Measurements from ENCODE around the gene ZFHX3. TPM values are rescaled to one million over a fixed set of nuclear protein-coding genes. Genes with fewer than 3 reads are reported as not detected.

Gene ZFHX3
- total and polyA plus RNA-seq, 2 of the 8 experiments (the other 6 are each of a cell fraction or from before 2014, with no cell fraction given), result 0.08 to 0.99 TPM

GRCh38 chr16:73076324-73076810 lies 28.4 kb upstream of the ZFHX3 start:
- H3K23me2 ChIP-seq (ENCODE audit: low read depth, low read length), result no peaks in the 10 kb centered on the region
- H2BK20ac ChIP-seq (ENCODE audit: low read length), result no peak overlapping the region
- H3K27ac ChIP-seq (ENCODE audit: low read depth, low read length), result no peak overlapping the region
- FAIRE-seq (no peak), DNase-seq (ENCODE audit: low read depth in 1 of 2, low spot score in 2 of 2) (no peak)
- H2BK12ac ChIP-seq (ENCODE audit: low read depth, low read length), result no peak overlapping the region
- ChIA-PET CTCF (ENCODE audit: partially characterized antibody) (interaction anchor here (1.1 kb wide), 1 partner anchor 81 kb away, joined by 4 read pairs; no protein-coding TSS in a partner anchor), POLR2A (ENCODE audit: partially characterized antibody) (no interaction called here)
- no peak overlapping the region for H4K8ac ChIP-seq (ENCODE audit: extremely low read depth, insufficient read depth, low read length)
- no peaks in the 10 kb centered on the region for H3K79me1 ChIP-seq (ENCODE audit: low read depth, low read length)
- no peak overlapping the region for H3K4me2 ChIP-seq (ENCODE audit: insufficient read depth in 1 of 2, low read depth in 2 of 2, low read length in 2 of 2)
- H3K27me3 ChIP-seq (replicated peaks in 1 of 4; ENCODE audit: control insufficient read depth in 3 of 4, extremely low read depth in 1 of 4, insufficient read depth in 3 of 4, low read length in 3 of 4), result peaks cover 0 to 15% (median 8%) of the 10 kb centered on the region in 4 experiments; a peak in 5 of 7 replicates
- TF ChIP-seq CREB1 (IDR thresholded peaks at IDR 0.05), result no peak
- H3K4me3 ChIP-seq (ENCODE audit: extremely low read depth in 1 of 4, insufficient read depth in 2 of 4, low read depth in 3 of 4, low read length in 4 of 4), result no peak overlapping the region
- no peak overlapping the region for H3K14ac ChIP-seq (ENCODE audit: insufficient read length)
- no peak overlapping the region for H2AK5ac ChIP-seq (ENCODE audit: low read depth, low read length)
- H3K9ac ChIP-seq (replicated peaks in 1 of 4; ENCODE audit: extremely low read depth in 1 of 4, low read depth in 3 of 4, low read length in 3 of 4), result no peak overlapping the region
- H3K4ac ChIP-seq (replicated peaks; ENCODE audit: insufficient read length, low read depth, low read length), result no peak overlapping the region
- H3K4me1 ChIP-seq (replicated peaks in 1 of 4; ENCODE audit: control insufficient read depth in 3 of 4, insufficient read depth in 4 of 4, low read length in 3 of 4), result peaks cover 0 to 4% (median 2%) of the 10 kb centered on the region in 4 experiments; a peak in 5 of 7 replicates
- H2BK120ac ChIP-seq (replicated peaks; ENCODE audit: low read depth, low read length), result no peak overlapping the region
- H3K23ac ChIP-seq (ENCODE audit: insufficient read length), result no peak overlapping the region
- H2BK15ac ChIP-seq (ENCODE audit: low read length), result no peak overlapping the region
- WGBS, 2 experiments (ENCODE audit: extremely low coverage in 1 of 2, insufficient coverage in 1 of 2, insufficient read length in 1 of 2, insufficient replicate concordance in 2 of 2, low coverage in 1 of 2, low lambda C conversion rate in 2 of 2, missing lambda C conversion rate in 1 of 2), result 85% methylated on average over 6 of the region's 6 CpGs; no CpG with 5 or more reads in 1 of the 2 experiments
- H4K91ac ChIP-seq (replicated peaks; ENCODE audit: insufficient read length, low read length), result no peak overlapping the region
- no peak overlapping the region for H2BK5ac ChIP-seq (ENCODE audit: low read depth, low read length)
- no peaks in the 10 kb centered on the region for H4K20me1 ChIP-seq (replicated peaks in 1 of 2; ENCODE audit: control insufficient read depth in 1 of 2, insufficient read depth in 2 of 2, low read length in 2 of 2)
- H3K36me3 ChIP-seq (ENCODE audit: control insufficient read depth in 2 of 4, insufficient read depth in 4 of 4, low read length in 3 of 4), result no peaks in the 10 kb centered on the region
- H3K9me3 ChIP-seq (ENCODE audit: insufficient read depth in 2 of 2, low read depth in 1 of 2, low read length in 1 of 2), result no peaks in the 10 kb centered on the region
- no peak overlapping the region for H2AFZ ChIP-seq (ENCODE audit: low read length)
- no peak overlapping the region for H3K18ac ChIP-seq (ENCODE audit: extremely low read depth, low read length)
- H3K56ac ChIP-seq (replicated peaks; ENCODE audit: insufficient read length, low read depth, low read length), result no peak overlapping the region
- no peak overlapping the region for H4K5ac ChIP-seq (ENCODE audit: insufficient read length, low read depth, low read length)
- H3K79me2 ChIP-seq (ENCODE audit: control insufficient read depth in 1 of 2, insufficient read depth in 2 of 2, low read length in 2 of 2), result no peaks in the 10 kb centered on the region
